ENCODE measurements around the gene OSBPL1A.

GRCh38 chr18:24427484-24427883, 29.9 kb upstream of the OSBPL1A start:
- no peak for TF ChIP-seq CTCF (IDR thresholded peaks at IDR 0.05)
- no peak for TF ChIP-seq POLR2A (IDR thresholded peaks at IDR 0.05)
- no peak for TF ChIP-seq POLR2AphosphoS5 (IDR thresholded peaks at IDR 0.05)
- TF ChIP-seq EP300 (IDR thresholded peaks at IDR 0.05) = no peak

Measured in suprapubic skin (tissue), 4 donors.